Measurements from ENCODE around the gene RAB40B.

DNA sequence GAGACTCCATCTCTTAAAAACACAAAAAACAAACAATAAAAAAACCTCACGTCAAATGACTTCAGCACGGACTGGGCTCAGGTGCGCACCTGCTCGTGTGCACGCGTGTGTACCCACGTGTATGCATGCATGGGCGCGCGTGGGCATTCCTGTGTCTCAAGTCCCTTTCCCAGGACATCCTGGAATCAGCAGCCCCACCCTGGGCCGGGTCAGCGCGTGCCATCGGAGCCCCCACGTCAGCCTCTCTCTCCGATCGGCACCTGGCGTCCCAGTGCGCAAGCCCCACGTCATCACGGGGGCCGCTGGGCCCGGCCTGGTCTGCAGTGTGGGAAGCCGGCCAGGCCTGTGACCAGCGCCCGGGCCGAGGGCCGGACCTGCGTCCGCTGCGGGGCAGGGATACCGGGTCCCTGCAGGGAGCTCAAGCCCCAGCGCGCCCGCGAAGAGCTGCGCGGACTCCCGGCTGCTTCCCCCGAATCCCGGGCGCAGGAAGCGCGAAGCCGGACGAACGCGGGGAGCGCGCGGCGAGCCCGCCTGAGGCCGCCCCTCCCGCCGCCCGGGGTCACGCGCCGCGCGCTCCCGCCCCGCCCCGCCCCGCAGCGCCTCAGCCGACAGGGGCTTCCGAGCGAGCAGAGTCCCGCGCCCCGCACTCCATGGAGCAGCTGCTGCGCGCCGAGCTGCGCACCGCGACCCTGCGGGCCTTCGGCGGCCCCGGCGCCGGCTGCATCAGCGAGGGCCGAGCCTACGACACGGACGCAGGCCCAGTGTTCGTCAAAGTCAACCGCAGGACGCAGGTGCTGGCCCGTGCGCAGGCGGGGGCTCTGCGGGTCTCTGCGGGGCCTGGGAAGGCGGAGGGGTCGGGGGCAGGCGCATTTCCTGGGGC, 36.7 kb upstream of the RAB40B start, which contains the start of gene FN3K:
- TF ChIP-seq, protein P1, sequence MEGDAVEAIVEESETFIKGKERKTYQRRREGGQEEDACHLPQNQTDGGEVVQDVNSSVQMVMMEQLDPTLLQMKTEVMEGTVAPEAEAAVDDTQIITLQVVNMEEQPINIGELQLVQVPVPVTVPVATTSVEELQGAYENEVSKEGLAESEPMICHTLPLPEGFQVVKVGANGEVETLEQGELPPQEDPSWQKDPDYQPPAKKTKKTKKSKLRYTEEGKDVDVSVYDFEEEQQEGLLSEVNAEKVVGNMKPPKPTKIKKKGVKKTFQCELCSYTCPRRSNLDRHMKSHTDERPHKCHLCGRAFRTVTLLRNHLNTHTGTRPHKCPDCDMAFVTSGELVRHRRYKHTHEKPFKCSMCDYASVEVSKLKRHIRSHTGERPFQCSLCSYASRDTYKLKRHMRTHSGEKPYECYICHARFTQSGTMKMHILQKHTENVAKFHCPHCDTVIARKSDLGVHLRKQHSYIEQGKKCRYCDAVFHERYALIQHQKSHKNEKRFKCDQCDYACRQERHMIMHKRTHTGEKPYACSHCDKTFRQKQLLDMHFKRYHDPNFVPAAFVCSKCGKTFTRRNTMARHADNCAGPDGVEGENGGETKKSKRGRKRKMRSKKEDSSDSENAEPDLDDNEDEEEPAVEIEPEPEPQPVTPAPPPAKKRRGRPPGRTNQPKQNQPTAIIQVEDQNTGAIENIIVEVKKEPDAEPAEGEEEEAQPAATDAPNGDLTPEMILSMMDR (IDR thresholded peaks at IDR 0.05; ENCODE audit: poor library complexity): no peak
- no peak for TF ChIP-seq EZH2 (IDR thresholded peaks at IDR 0.05; ENCODE audit: borderline replicate concordance)

Data from hepatocyte (in vitro differentiated cells).